Gastrocnemius medialis (tissue), 4 donors: ENCODE measurements around the gene ASMTL. TPM values are rescaled to one million over a fixed set of nuclear protein-coding genes. Genes with fewer than 3 reads are reported as not detected.
"Not testable (repeated sequence)": the region's sequence is repeated elsewhere in the genome, so short reads cannot be mapped to it uniquely, and the experiment has no call there.

Experiments used
- ATAC-seq, 2 donors: fragments of 150-250 bp; one replicate each; pipeline ENCODE4 v1.9.1; 2016
- DNase-seq, 2 donors: peaks; one replicate each; pipeline ENCODE4 v3.0.0-alpha.2; 2019
- H3K27ac ChIP-seq, 4 donors: fragments of 200-600 bp; sonication (generic); 1 replicate in 1 of 4; 2 replicates in 3 of 4; pipeline ENCODE4 v1.5.1; 2016 to 2018; ENCODE audit warnings: mild to moderate bottlenecking in 2 of 4, moderate library complexity in 1 of 4
- H3K27me3 ChIP-seq, 3 donors: fragments of 200-600 bp; sonication (generic) in 2 of 3; 1 replicate in 1 of 3; 2 replicates in 2 of 3; pipeline versions ENCODE4 v1.5.1 to v1.6.0; 2016 to 2019; ENCODE audit warnings: mild to moderate bottlenecking in 1 of 3, moderate library complexity in 1 of 3
- H3K36me3 ChIP-seq, 2 donors: fragments of 200-600 bp; sonication (generic) in 1 of 2; one replicate each; pipeline ENCODE4 v1.5.1; 2017 to 2018
- H3K4me1 ChIP-seq, 2 donors: fragments of 200-600 bp; sonication (generic) in 1 of 2; one replicate each; pipeline ENCODE4 v1.5.1; 2016 to 2017; ENCODE audit warnings: mild to moderate bottlenecking in 2 of 2
- H3K4me3 ChIP-seq, 4 donors: fragments of 200-600 bp; sonication (generic) in 3 of 4; 1 replicate in 1 of 4; 2 replicates in 3 of 4; pipeline ENCODE4 v1.5.1; 2016 to 2019; ENCODE audit warnings: mild to moderate bottlenecking in 2 of 4
- H3K9me3 ChIP-seq, 3 donors: fragments of 200-600 bp; sonication (generic) in 2 of 3; 1 replicate in 1 of 3; 2 replicates in 2 of 3; pipeline ENCODE4 v1.5.1; 2016 to 2019
- CTCF ChIP-seq, 5 experiments: fragments of 450-650 bp in 3 of 5; fragments of 200-600 bp in 2 of 5; sonication (generic) in 2 of 5; IDR thresholded peaks in 4 of 5; conservative IDR thresholded peaks in 1 of 5; 1 replicate in 4 of 5; 2 replicates in 1 of 5; pipeline ENCODE4 v1.5.1; 2016 to 2019; ENCODE audit warnings: antibody characterized with exemption in 5 of 5, mild to moderate bottlenecking in 3 of 5, moderate library complexity in 3 of 5
- POLR2A ChIP-seq, 2 donors: fragments of 450-650 bp; IDR thresholded peaks; one replicate each; pipeline ENCODE4 v1.6.1; 2017; ENCODE audit warnings: antibody characterized with exemption in 2 of 2, mild to moderate bottlenecking in 2 of 2, moderate library complexity in 2 of 2
- in situ Hi-C, 4 donors: fragments of 200-750 bp; cut with MboI; loops; one replicate each; pipeline versions ENCODE4 v1.15.0 to v1.8.0; 2017; ENCODE audit warnings: low sequenced_read_pairs in 4 of 4
- intact Hi-C: fragments of 100-400 bp; cut with DNase I; formaldehyde crosslinking; loops from one replicate; pipeline ENCODE4 v1.15.1; 2023; ENCODE audit warnings: low total_unique reads
- total RNA-seq, 4 donors: library from RNA; depleted of rRNA; stranded (reverse); fragments of >200 nt; gene quantifications; one replicate each; pipeline versions ENCODE4 v1.1.0 to v1.2.3, GENCODE V29; 2016

The ASMTL gene
- total RNA-seq, 4 donors from 2014 or later = 13.6 to 19.5 (median 13.9) TPM

GRCh38 chrX:1484638-1485019 is 31.9 kb upstream of the ASMTL start:
- in situ Hi-C loops (no loop called here), intact Hi-C loops (loop anchor here (10.0 kb wide), 1 partner anchor 50 kb away; the partner anchor contains the start of gene P2RY8)
- DNase-seq (no peak), ATAC-seq (no peak)
- Histone ChIP-seq H3K4me3 (no peak overlapping the region), H3K27ac (no peak overlapping the region), H3K36me3 (no peaks in the 10 kb centered on the region), H3K9me3 (no peaks in the 10 kb centered on the region), H3K4me1 (peaks cover 0 to 3% of the 10 kb centered on the region in 2 donors), H3K27me3 (no peaks in the 10 kb centered on the region)
- TF ChIP-seq CTCF (IDR thresholded peaks at IDR 0.05 in 4 of 5, conservative IDR thresholded peaks at IDR 0.05 in 1 of 5) (no peak), POLR2A (IDR thresholded peaks at IDR 0.05) (no peak)

DNA sequence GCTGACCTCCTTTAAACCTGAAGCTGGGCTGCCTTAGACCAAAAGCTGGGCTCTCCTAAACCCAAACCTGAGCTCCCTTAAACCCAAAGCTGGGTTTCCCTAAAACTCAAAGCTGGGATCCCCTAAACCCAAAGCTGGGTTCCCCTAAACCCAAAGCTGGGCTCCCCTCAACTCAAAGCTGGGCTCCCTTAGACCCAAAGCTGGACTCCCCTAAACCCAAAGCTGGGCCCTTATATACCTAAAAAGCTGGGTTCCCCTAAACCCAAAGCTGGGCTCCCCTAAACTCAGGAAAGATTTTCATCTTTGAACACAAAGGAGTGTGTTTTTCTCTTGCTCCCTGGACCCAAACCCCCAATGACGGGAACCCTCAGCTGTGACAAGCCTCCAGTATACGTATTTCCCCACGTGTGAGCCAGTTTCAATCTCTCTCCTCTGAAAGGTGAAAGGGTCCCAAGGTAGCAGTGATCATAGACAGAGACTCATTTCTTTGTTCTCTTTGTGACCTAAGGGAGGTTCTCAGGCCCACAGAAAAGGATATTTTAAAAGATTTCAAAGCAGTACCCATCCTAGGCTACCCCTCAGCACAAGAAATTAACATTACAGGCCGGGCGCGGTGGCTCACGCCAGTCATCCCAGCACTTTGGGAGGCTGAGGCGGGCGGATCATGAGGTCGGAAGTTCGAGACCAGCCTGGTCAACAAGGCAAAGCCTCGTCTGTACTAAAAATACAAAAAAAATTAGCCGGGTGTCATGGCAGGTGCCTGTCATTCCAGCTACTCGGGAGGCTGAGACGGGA is 31.3 kb upstream of the ASMTL start:
- H3K9me3 ChIP-seq = no peaks in the 10 kb centered on the region
- peak overlapping the region in 2 of 4 donors; percentile 14 to 20 for H3K27ac ChIP-seq
- no peaks in the 10 kb centered on the region for H3K27me3 ChIP-seq
- DNase-seq (no peak), ATAC-seq (no peak)
- H3K4me1 ChIP-seq = peaks cover 0 to 3% of the 10 kb centered on the region in 2 donors
- no peaks in the 10 kb centered on the region for H3K36me3 ChIP-seq
- in situ Hi-C loops (no loop called here), intact Hi-C loops (loop anchor here (10.0 kb wide), 1 partner anchor 51 kb away; the partner anchor contains the start of gene P2RY8)
- H3K4me3 ChIP-seq = no peak overlapping the region
- no peak for TF ChIP-seq CTCF (IDR thresholded peaks at IDR 0.05 in 4 of 5, conservative IDR thresholded peaks at IDR 0.05 in 1 of 5)
- TF ChIP-seq POLR2A (IDR thresholded peaks at IDR 0.05) = no peak

GRCh38 chrX:1482530-1482928 is 29.8 kb upstream of the ASMTL start:
- H3K4me3 ChIP-seq = not testable (repeated sequence)

GRCh38 chrX:1481636-1482529 is 29.2 kb upstream of the ASMTL start:
- TF ChIP-seq POLR2A (IDR thresholded peaks at IDR 0.05) (peak; percentile 6 to 27), CTCF (IDR thresholded peaks at IDR 0.05 in 4 of 5, conservative IDR thresholded peaks at IDR 0.05 in 1 of 5) (no peak)
- DNase-seq (peak; percentile 31 to 53), ATAC-seq (peak; percentile 75 to 77)
- Histone ChIP-seq H3K9me3 (no peaks in the 10 kb centered on the region), H3K36me3 (no peaks in the 10 kb centered on the region), H3K4me1 (no peaks in the 10 kb centered on the region), H3K27me3 (no peaks in the 10 kb centered on the region), H3K4me3 (no peak overlapping the region), H3K27ac (peak overlapping the region; percentile 48 to 70 (median 60))
- in situ Hi-C loops (no loop called here), intact Hi-C loops (loop anchor here (10.0 kb wide), 1 partner anchor 53 kb away; the partner anchor contains the start of gene P2RY8)

More at GRCh38 chrX:1482530-1482928, 29.8 kb upstream of the ASMTL start:
- DNase-seq, H3K9me3 ChIP-seq, in situ Hi-C loops, H3K27me3 ChIP-seq, H3K36me3 ChIP-seq, H3K4me1 ChIP-seq, ATAC-seq: not testable (repeated sequence)
- intact Hi-C loops = loop anchor here (10.0 kb wide), 1 partner anchor 52 kb away; the partner anchor contains the start of gene P2RY8
- peak overlapping the region in 3 of 4 donors; percentile 48 to 70 (median 66) for H3K27ac ChIP-seq
